ENCODE measurements around the gene HMGB3. TPM values are rescaled to one million over a fixed set of nuclear protein-coding genes. Genes with fewer than 3 reads are reported as not detected.

The HMGB3 gene
- polyA plus RNA-seq, 1 of the 3 experiments (the other 2 are of a cell fraction), result 11.3 TPM

DNA sequence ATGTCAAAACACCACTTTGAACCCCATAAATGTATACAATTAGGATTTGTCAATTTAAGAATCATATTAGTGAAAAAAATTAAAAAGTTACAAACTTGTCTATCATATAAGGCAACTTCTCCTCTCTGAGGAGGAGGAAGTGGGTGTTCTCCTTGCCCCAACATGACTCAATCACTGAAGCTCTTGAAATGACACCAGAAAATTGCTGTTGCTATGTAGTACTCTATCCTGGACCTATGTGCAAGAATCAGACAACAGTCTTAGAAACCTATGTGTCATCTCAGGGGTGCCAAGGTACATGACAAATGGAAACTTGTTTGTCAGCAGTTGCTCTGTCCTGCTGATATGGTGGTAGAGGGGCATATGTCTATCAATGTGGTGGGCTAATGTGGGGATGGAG, 47.7 kb downstream of the HMGB3 start:
- no peak overlapping the region for H3K4me2 ChIP-seq
- no peaks in the 10 kb centered on the region for H3K4me1 ChIP-seq (ENCODE audit: control insufficient read depth in 1 of 2, insufficient read depth in 2 of 2, low read depth in 1 of 2, low read length in 1 of 2)
- ChIA-PET POLR2A (no interaction called here), CTCF (no interaction called here)
- no peaks in the 10 kb centered on the region for H3F3A ChIP-seq (replicated peaks; ENCODE audit: insufficient read depth)
- no peaks in the 10 kb centered on the region; the same call in 1 of the 2 replicates for H3K27me3 ChIP-seq (ENCODE audit: insufficient read depth)
- H4K20me1 ChIP-seq (ENCODE audit: insufficient read depth), result no peaks in the 10 kb centered on the region
- H3K36me3 ChIP-seq (replicated peaks in 1 of 2; ENCODE audit: control insufficient read depth in 1 of 2, insufficient read depth in 2 of 2, low read length in 1 of 2), result no peaks in the 10 kb centered on the region
- H3K9me3 ChIP-seq, result no peaks in the 10 kb centered on the region
- H2AFZ ChIP-seq (ENCODE audit: low read depth), result no peak overlapping the region
- no peak overlapping the region for H3K4me3 ChIP-seq (ENCODE audit: low read depth in 2 of 2, low read length in 1 of 2)
- H3K27ac ChIP-seq (ENCODE audit: low read depth in 2 of 2, low read length in 1 of 2), result no peak overlapping the region
- H3K9ac ChIP-seq, result no peak overlapping the region
- no peaks in the 10 kb centered on the region for H3K9me2 ChIP-seq
- TF ChIP-seq RAD21 (IDR thresholded peaks at IDR 0.05; ENCODE audit: low read length) (no peak), JUND (IDR thresholded peaks at IDR 0.05) (no peak), YY1 (IDR thresholded peaks at IDR 0.05; ENCODE audit: low read depth) (no peak), MEF2A (IDR thresholded peaks at IDR 0.05; ENCODE audit: borderline replicate concordance, low read depth) (no peak), GATA2 (CRISPR knock-in tag; IDR thresholded peaks at IDR 0.05) (no peak), RCOR1 (IDR thresholded peaks at IDR 0.05; ENCODE audit: low read length) (no peak), TCF12 (IDR thresholded peaks at IDR 0.05) (no peak), NRF1 (IDR thresholded peaks at IDR 0.05; ENCODE audit: low read depth, low read length) (no peak), MXI1 (IDR thresholded peaks at IDR 0.05; ENCODE audit: low read depth, low read length) (no peak), SIN3A (IDR thresholded peaks at IDR 0.05; ENCODE audit: borderline replicate concordance, low read depth, low read length) (no peak), TEAD4 (IDR thresholded peaks at IDR 0.05; ENCODE audit: borderline replicate concordance, insufficient read depth) (no peak), EZH2phosphoT487 (IDR thresholded peaks at IDR 0.05; ENCODE audit: borderline replicate concordance, low read depth) (no peak), FOXM1 (IDR thresholded peaks at IDR 0.05; ENCODE audit: low read depth) (no peak), CHD2 (IDR thresholded peaks at IDR 0.05; ENCODE audit: low read length, partially characterized antibody) (no peak), ELF1 (IDR thresholded peaks at IDR 0.05) (no peak)
- TF ChIP-seq, protein P1, sequence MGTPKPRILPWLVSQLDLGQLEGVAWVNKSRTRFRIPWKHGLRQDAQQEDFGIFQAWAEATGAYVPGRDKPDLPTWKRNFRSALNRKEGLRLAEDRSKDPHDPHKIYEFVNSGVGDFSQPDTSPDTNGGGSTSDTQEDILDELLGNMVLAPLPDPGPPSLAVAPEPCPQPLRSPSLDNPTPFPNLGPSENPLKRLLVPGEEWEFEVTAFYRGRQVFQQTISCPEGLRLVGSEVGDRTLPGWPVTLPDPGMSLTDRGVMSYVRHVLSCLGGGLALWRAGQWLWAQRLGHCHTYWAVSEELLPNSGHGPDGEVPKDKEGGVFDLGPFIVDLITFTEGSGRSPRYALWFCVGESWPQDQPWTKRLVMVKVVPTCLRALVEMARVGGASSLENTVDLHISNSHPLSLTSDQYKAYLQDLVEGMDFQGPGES (IDR thresholded peaks at IDR 0.05; ENCODE audit: low read depth, low read length), result no peak
- TF ChIP-seq, protein P2, sequence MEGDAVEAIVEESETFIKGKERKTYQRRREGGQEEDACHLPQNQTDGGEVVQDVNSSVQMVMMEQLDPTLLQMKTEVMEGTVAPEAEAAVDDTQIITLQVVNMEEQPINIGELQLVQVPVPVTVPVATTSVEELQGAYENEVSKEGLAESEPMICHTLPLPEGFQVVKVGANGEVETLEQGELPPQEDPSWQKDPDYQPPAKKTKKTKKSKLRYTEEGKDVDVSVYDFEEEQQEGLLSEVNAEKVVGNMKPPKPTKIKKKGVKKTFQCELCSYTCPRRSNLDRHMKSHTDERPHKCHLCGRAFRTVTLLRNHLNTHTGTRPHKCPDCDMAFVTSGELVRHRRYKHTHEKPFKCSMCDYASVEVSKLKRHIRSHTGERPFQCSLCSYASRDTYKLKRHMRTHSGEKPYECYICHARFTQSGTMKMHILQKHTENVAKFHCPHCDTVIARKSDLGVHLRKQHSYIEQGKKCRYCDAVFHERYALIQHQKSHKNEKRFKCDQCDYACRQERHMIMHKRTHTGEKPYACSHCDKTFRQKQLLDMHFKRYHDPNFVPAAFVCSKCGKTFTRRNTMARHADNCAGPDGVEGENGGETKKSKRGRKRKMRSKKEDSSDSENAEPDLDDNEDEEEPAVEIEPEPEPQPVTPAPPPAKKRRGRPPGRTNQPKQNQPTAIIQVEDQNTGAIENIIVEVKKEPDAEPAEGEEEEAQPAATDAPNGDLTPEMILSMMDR (IDR thresholded peaks at IDR 0.05), result no peak
- TF ChIP-seq, protein P3, sequence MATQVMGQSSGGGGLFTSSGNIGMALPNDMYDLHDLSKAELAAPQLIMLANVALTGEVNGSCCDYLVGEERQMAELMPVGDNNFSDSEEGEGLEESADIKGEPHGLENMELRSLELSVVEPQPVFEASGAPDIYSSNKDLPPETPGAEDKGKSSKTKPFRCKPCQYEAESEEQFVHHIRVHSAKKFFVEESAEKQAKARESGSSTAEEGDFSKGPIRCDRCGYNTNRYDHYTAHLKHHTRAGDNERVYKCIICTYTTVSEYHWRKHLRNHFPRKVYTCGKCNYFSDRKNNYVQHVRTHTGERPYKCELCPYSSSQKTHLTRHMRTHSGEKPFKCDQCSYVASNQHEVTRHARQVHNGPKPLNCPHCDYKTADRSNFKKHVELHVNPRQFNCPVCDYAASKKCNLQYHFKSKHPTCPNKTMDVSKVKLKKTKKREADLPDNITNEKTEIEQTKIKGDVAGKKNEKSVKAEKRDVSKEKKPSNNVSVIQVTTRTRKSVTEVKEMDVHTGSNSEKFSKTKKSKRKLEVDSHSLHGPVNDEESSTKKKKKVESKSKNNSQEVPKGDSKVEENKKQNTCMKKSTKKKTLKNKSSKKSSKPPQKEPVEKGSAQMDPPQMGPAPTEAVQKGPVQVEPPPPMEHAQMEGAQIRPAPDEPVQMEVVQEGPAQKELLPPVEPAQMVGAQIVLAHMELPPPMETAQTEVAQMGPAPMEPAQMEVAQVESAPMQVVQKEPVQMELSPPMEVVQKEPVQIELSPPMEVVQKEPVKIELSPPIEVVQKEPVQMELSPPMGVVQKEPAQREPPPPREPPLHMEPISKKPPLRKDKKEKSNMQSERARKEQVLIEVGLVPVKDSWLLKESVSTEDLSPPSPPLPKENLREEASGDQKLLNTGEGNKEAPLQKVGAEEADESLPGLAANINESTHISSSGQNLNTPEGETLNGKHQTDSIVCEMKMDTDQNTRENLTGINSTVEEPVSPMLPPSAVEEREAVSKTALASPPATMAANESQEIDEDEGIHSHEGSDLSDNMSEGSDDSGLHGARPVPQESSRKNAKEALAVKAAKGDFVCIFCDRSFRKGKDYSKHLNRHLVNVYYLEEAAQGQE (IDR thresholded peaks at IDR 0.05; ENCODE audit: low read depth, low read length), result no peak
- TF ChIP-seq, protein P4, sequence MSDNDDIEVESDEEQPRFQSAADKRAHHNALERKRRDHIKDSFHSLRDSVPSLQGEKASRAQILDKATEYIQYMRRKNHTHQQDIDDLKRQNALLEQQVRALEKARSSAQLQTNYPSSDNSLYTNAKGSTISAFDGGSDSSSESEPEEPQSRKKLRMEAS (IDR thresholded peaks at IDR 0.05; ENCODE audit: low read depth), result no peak
- TF ChIP-seq, protein P5, sequence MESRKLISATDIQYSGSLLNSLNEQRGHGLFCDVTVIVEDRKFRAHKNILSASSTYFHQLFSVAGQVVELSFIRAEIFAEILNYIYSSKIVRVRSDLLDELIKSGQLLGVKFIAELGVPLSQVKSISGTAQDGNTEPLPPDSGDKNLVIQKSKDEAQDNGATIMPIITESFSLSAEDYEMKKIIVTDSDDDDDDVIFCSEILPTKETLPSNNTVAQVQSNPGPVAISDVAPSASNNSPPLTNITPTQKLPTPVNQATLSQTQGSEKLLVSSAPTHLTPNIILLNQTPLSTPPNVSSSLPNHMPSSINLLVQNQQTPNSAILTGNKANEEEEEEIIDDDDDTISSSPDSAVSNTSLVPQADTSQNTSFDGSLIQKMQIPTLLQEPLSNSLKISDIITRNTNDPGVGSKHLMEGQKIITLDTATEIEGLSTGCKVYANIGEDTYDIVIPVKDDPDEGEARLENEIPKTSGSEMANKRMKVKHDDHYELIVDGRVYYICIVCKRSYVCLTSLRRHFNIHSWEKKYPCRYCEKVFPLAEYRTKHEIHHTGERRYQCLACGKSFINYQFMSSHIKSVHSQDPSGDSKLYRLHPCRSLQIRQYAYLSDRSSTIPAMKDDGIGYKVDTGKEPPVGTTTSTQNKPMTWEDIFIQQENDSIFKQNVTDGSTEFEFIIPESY (IDR thresholded peaks at IDR 0.05; ENCODE audit: borderline replicate concordance, low read depth), result no peak
- no peak for DNase-seq
- H3K79me2 ChIP-seq (ENCODE audit: insufficient read depth), result no peaks in the 10 kb centered on the region

Data from SK-N-SH (cell line).